ENCODE data around the gene TNNT2. TPM values are rescaled to one million over a fixed set of nuclear protein-coding genes. Genes with fewer than 3 reads are reported as not detected.

TNNT2 gene
- total and polyA plus RNA-seq, 2 donors (not counting 3 experiments of a cell fraction or from before 2014, with no cell fraction given), result not detected

- no peak for TF ChIP-seq POLR2A (IDR thresholded peaks at IDR 0.05; ENCODE audit: low read depth, low read length)
- TF ChIP-seq, protein P1, sequence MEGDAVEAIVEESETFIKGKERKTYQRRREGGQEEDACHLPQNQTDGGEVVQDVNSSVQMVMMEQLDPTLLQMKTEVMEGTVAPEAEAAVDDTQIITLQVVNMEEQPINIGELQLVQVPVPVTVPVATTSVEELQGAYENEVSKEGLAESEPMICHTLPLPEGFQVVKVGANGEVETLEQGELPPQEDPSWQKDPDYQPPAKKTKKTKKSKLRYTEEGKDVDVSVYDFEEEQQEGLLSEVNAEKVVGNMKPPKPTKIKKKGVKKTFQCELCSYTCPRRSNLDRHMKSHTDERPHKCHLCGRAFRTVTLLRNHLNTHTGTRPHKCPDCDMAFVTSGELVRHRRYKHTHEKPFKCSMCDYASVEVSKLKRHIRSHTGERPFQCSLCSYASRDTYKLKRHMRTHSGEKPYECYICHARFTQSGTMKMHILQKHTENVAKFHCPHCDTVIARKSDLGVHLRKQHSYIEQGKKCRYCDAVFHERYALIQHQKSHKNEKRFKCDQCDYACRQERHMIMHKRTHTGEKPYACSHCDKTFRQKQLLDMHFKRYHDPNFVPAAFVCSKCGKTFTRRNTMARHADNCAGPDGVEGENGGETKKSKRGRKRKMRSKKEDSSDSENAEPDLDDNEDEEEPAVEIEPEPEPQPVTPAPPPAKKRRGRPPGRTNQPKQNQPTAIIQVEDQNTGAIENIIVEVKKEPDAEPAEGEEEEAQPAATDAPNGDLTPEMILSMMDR (IDR thresholded peaks at IDR 0.05; ENCODE audit: extremely low read depth in 1 of 2, insufficient read depth in 1 of 2, low read depth in 1 of 2, low read length in 2 of 2), result peak; percentile 64 to 67
- Histone ChIP-seq H3K4me2 (ENCODE audit: insufficient read depth, low read length) (no peak overlapping the region), H3K79me2 (ENCODE audit: control insufficient read depth, insufficient read depth, low read length) (no peaks in the 10 kb centered on the region), H3K9me1 (replicated peaks; ENCODE audit: control insufficient read depth, extremely low read depth, insufficient read depth, low read length) (no peaks in the 10 kb centered on the region), H3K27me3 (ENCODE audit: control insufficient read depth in 2 of 2, insufficient read depth in 2 of 2, low read length in 2 of 2) (peaks cover 9 to 11% of the 10 kb centered on the region in 2 experiments), H3K9me3 (replicated peaks; ENCODE audit: control insufficient read depth, insufficient read depth, low read length) (no peaks in the 10 kb centered on the region), H3K27ac (ENCODE audit: insufficient read depth, low read depth, low read length) (no peak overlapping the region), H2AFZ (ENCODE audit: low read depth, low read length) (no peak overlapping the region), H4K20me1 (replicated peaks; ENCODE audit: control insufficient read depth, extremely low read depth, insufficient read depth, low read length) (no peaks in the 10 kb centered on the region), H3K4me3 (replicated peaks in 1 of 3; ENCODE audit: insufficient read depth in 1 of 3, low read depth in 1 of 3, low read length in 3 of 3) (no peak overlapping the region), H3K36me3 (ENCODE audit: control insufficient read depth in 2 of 2, extremely low read depth in 1 of 2, insufficient read depth in 2 of 2, low read length in 2 of 2) (no peaks in the 10 kb centered on the region), H3K4me1 (ENCODE audit: control insufficient read depth, extremely low read depth, insufficient read depth, low read length) (no peaks in the 10 kb centered on the region), H3K9ac (replicated peaks; ENCODE audit: extremely low read depth, insufficient read depth, low read length) (no peak overlapping the region)
- no TSS peak for BruUV-seq (replicated peaks)
- peak; percentile 73 for FAIRE-seq
- ChIA-PET CTCF (interaction anchor here (0.7 to 2.3 kb wide), 7 partner anchors 8 to 136 kb away, joined by 3 to 13 read pairs (median 3); no protein-coding TSS in a partner anchor), POLR2A (no interaction called here)
- DNase-seq (ENCODE audit: low read depth, low spot score), result peak; percentile 40
- intact Hi-C loops (cut with micrococcal nuclease) (no loop called here), dilution Hi-C loops (cut with MboI; ENCODE audit: extremely low pct_ligation_motif_present, low sequenced_read_pairs) (no loop called here)
These were observed 761 bp downstream of the TNNT2 start for GRCh38 chr1:201376464-201377374.

DNA sequence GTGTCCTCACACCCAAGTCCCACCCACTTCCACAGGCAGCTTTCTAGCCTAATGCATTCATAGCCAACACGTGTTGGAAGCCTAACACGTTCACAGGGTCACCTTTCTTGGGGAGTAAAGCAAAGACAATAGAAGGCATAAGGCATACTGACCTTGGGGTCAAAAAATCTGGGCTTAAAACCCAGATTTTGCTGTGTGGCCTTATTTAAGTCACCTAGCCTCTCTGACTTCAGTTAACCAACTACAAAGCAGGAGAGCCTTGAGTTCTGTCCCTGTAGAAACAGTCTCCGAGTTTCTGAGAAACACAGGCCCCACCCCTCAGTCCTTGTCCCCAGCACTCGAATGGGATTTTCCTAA, 1.4 kb downstream of the TNNT2 start:
- POLR2A ChIA-PET, result no interaction called here
- BruUV-seq (replicated peaks), result no TSS peak
- CTCF ChIA-PET, result interaction anchor here (0.9 to 2.3 kb wide), 8 partner anchors 8 to 137 kb away, joined by 3 to 13 read pairs (median 4); no protein-coding TSS in a partner anchor
- intact Hi-C loops (cut with micrococcal nuclease), result no loop called here
- Histone ChIP-seq H3K79me2 (ENCODE audit: control insufficient read depth, insufficient read depth, low read length) (no peaks in the 10 kb centered on the region), H3K4me1 (ENCODE audit: control insufficient read depth, extremely low read depth, insufficient read depth, low read length) (no peaks in the 10 kb centered on the region), H4K20me1 (replicated peaks; ENCODE audit: control insufficient read depth, extremely low read depth, insufficient read depth, low read length) (no peaks in the 10 kb centered on the region), H3K4me3 (replicated peaks in 1 of 3; ENCODE audit: insufficient read depth in 1 of 3, low read depth in 1 of 3, low read length in 3 of 3) (no peak overlapping the region), H3K9me3 (replicated peaks; ENCODE audit: control insufficient read depth, insufficient read depth, low read length) (no peaks in the 10 kb centered on the region), H3K27ac (ENCODE audit: insufficient read depth, low read depth, low read length) (no peak overlapping the region), H3K9me1 (replicated peaks; ENCODE audit: control insufficient read depth, extremely low read depth, insufficient read depth, low read length) (no peaks in the 10 kb centered on the region), H3K36me3 (ENCODE audit: control insufficient read depth in 2 of 2, extremely low read depth in 1 of 2, insufficient read depth in 2 of 2, low read length in 2 of 2) (no peaks in the 10 kb centered on the region), H3K9ac (replicated peaks; ENCODE audit: extremely low read depth, insufficient read depth, low read length) (no peak overlapping the region), H3K4me2 (ENCODE audit: insufficient read depth, low read length) (no peak overlapping the region), H2AFZ (ENCODE audit: low read depth, low read length) (no peak overlapping the region), H3K27me3 (ENCODE audit: control insufficient read depth in 2 of 2, insufficient read depth in 2 of 2, low read length in 2 of 2) (peaks cover 9 to 11% of the 10 kb centered on the region in 2 experiments)
- dilution Hi-C loops (cut with MboI; ENCODE audit: extremely low pct_ligation_motif_present, low sequenced_read_pairs), result no loop called here
- no peak for FAIRE-seq
- no peak for TF ChIP-seq EZH2 (IDR thresholded peaks at IDR 0.05; ENCODE audit: borderline replicate concordance, low read depth, low read length, severe bottlenecking)
- no peak for TF ChIP-seq POLR2A (IDR thresholded peaks at IDR 0.05; ENCODE audit: low read depth, low read length)
- TF ChIP-seq, protein P2, sequence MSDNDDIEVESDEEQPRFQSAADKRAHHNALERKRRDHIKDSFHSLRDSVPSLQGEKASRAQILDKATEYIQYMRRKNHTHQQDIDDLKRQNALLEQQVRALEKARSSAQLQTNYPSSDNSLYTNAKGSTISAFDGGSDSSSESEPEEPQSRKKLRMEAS (IDR thresholded peaks at IDR 0.05; ENCODE audit: insufficient read depth, insufficient read length), result no peak
- TF ChIP-seq POLR2AphosphoS5 (IDR thresholded peaks at IDR 0.05; ENCODE audit: insufficient read depth, low read depth, low read length), result no peak
- DNase-seq (ENCODE audit: low read depth, low spot score), result no peak

Measured in endothelial cell of umbilical vein (primary cell).